Keratinocyte (primary cell): ENCODE results near the gene MDM2. TPM values are rescaled to one million over a fixed set of nuclear protein-coding genes. Genes with fewer than 3 reads are reported as not detected.
"Not testable (repeated sequence)": the region's sequence is repeated elsewhere in the genome, so short reads cannot be mapped to it uniquely, and the experiment has no call there.

Source experiments
- DNase-seq: peaks from one replicate; pipeline ENCODE4 v3.0.0-alpha.2; 2011; ENCODE audit warnings: low read depth, missing footprints, low spot score
- FAIRE-seq: peaks from 2 replicates; lab custom pipeline; 2011; peaks lifted over from hg19 to GRCh38; lab: Jason Lieb, UNC
- H2AFZ ChIP-seq: 2 replicates; pipeline ENCODE4 v1.6.0; 2012; ENCODE audit warnings: low read length, control low read depth, inconsistent platforms; ENCODE audit not compliant: control insufficient read depth
- H3K27ac ChIP-seq: 2 replicates; pipeline ENCODE4 v1.5.1; 2011; ENCODE audit warnings: low read length; ENCODE audit not compliant: control insufficient read depth, insufficient read depth
- H3K27me3 ChIP-seq: 3 replicates; pipeline ENCODE4 v1.6.0; 2011; ENCODE audit warnings: low read length; ENCODE audit not compliant: control insufficient read depth, insufficient read depth; ENCODE audit errors: extremely low read depth
- H3K36me3 ChIP-seq, 2 experiments: 2 replicates in 1 of 2; 3 replicates in 1 of 2; pipeline ENCODE4 v1.5.1; 2011; ENCODE audit warnings: low read length in 2 of 2, mild to moderate bottlenecking in 1 of 2; ENCODE audit not compliant: control insufficient read depth in 2 of 2, insufficient read depth in 2 of 2; ENCODE audit errors: extremely low read depth in 1 of 2
- H3K4me1 ChIP-seq: 3 replicates; pipeline ENCODE4 v1.5.1; 2011; ENCODE audit warnings: low read length; ENCODE audit not compliant: control insufficient read depth, insufficient read depth; ENCODE audit errors: extremely low read depth
- H3K4me2 ChIP-seq: 3 replicates; pipeline ENCODE4 v1.6.0; 2011; ENCODE audit warnings: low read depth, low read length; ENCODE audit not compliant: control insufficient read depth, insufficient read depth; ENCODE audit errors: extremely low read depth
- H3K4me3 ChIP-seq, 3 experiments: fragments of 200-600 bp in 1 of 3; sonication (generic) in 1 of 3; 2 replicates in 2 of 3; 3 replicates in 1 of 3; pipeline ENCODE4 v1.5.1; 2011 to 2016; ENCODE audit warnings: low read length in 3 of 3, mild to moderate bottlenecking in 3 of 3, control low read depth in 2 of 3, inconsistent platforms in 1 of 3, low read depth in 1 of 3, mixed read lengths in 1 of 3, mixed run types in 1 of 3, moderate library complexity in 1 of 3; ENCODE audit not compliant: control insufficient read depth in 2 of 3, insufficient read depth in 2 of 3; ENCODE audit errors: extremely low read depth in 1 of 3
- H3K79me2 ChIP-seq: 2 replicates; pipeline ENCODE4 v1.6.0; 2012; ENCODE audit warnings: low read length; ENCODE audit not compliant: control insufficient read depth, insufficient read depth
- H3K9ac ChIP-seq: 3 replicates; pipeline ENCODE4 v1.6.0; 2011; ENCODE audit warnings: low read length; ENCODE audit not compliant: control insufficient read depth, insufficient read depth; ENCODE audit errors: extremely low read depth
- H3K9me1 ChIP-seq: 3 replicates; pipeline ENCODE4 v1.6.0; 2011; ENCODE audit warnings: low read length; ENCODE audit not compliant: control insufficient read depth, insufficient read depth; ENCODE audit errors: extremely low read depth
- H3K9me3 ChIP-seq: 2 replicates; pipeline ENCODE4 v1.5.1; 2012; ENCODE audit warnings: low read depth, low read length; ENCODE audit not compliant: control insufficient read depth
- H4K20me1 ChIP-seq: 3 replicates; pipeline ENCODE4 v1.6.0; 2011; ENCODE audit warnings: low read length; ENCODE audit not compliant: control insufficient read depth, insufficient read depth; ENCODE audit errors: extremely low read depth
- CTCF ChIP-seq, 3 experiments: IDR thresholded peaks in 1 of 3; conservative IDR thresholded peaks in 1 of 3; optimal IDR thresholded peaks in 1 of 3; 2 replicates in 2 of 3; 3 replicates in 1 of 3; pipeline versions ENCODE3 to v1.5.1; 2011; ENCODE audit warnings: low read length in 3 of 3, mild to moderate bottlenecking in 3 of 3, moderate library complexity in 2 of 3, control low read depth in 1 of 3, inconsistent platforms in 1 of 3; ENCODE audit not compliant: insufficient read depth in 2 of 3; ENCODE audit errors: extremely low read depth in 1 of 3
- EZH2 ChIP-seq: IDR thresholded peaks from one replicate; pipeline ENCODE4 v1.6.1; 2012; ENCODE audit warnings: inconsistent platforms, mild to moderate bottlenecking, low read length, moderate library complexity
- dilution Hi-C: fragments of 300-500 bp; cut with MboI; formaldehyde crosslinking; loops from one replicate; pipeline ENCODE4 v1.7.0; 2020; ENCODE audit warnings: low sequenced_read_pairs; ENCODE audit not compliant: extremely low pct_ligation_motif_present
- polyA plus RNA-seq, 5 experiments: library from polyadenylated mRNA; depleted of rRNA in 3 of 5; stranded (reverse) in 3 of 5; stranded (forward) in 1 of 5; unstranded in 1 of 5; fragments of >200 nt; gene quantifications; 1 replicate in 1 of 5; 2 replicates in 3 of 5; 3 replicates in 1 of 5; pipeline versions ENCODE4 v1.2.1 to v1.2.3, GENCODE V29; 2011 to 2012; ENCODE audit warnings: missing spikeins in 2 of 5, low read depth in 1 of 5, low replicate concordance in 1 of 5

The MDM2 gene
- polyA plus RNA-seq, 1 donor (not counting 4 experiments of a cell fraction or from before 2014, with no cell fraction given): 55.0 TPM

- Histone ChIP-seq H3K27me3 (no peaks in the 10 kb centered on the region), H3K9me1 (no peaks in the 10 kb centered on the region), H2AFZ (no peak overlapping the region), H4K20me1 (no peaks in the 10 kb centered on the region), H3K4me3 (no peak overlapping the region), H3K27ac (no peak overlapping the region), H3K9ac (no peak overlapping the region), H3K4me2 (no peak overlapping the region), H3K9me3 (no peaks in the 10 kb centered on the region), H3K79me2 (peaks cover 61% of the 10 kb centered on the region), H3K36me3 (peaks cover 14 to 15% of the 10 kb centered on the region in 2 experiments), H3K4me1 (no peaks in the 10 kb centered on the region)
- FAIRE-seq: no peak
- DNase-seq: no peak
- no peak for TF ChIP-seq CTCF (optimal IDR thresholded peaks at IDR 0.05 in 1 of 3, IDR thresholded peaks at IDR 0.05 in 1 of 3, conservative IDR thresholded peaks at IDR 0.05 in 1 of 3; ENCODE audit: extremely low read depth in 1 of 3, insufficient read depth in 2 of 3, low read length in 3 of 3)
- TF ChIP-seq EZH2: no peak
- dilution Hi-C loops: no loop called here
Measured at GRCh38 chr12:68815928-68816800, 8.2 kb downstream of the MDM2 start.

DNA sequence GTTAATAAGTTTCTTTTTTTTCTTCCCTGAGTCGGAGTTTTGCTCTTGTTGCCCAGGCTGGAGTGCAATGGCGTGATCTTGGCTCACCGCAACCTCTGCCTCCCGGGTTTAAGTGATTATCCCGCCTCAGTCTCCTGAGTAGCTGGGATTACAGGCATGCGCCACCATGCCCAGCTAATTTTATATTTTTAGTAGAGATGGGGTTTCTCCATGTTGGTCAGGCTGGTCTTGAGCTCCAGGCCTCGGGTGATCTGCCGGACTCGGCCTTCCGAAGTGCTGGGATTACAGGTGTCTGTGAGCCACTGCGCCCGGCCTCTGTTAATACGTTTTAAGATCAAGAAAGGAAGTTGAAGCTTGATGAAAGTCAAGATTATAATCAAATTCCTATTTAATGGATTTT, 11.5 kb downstream of the MDM2 start:
- DNase-seq, H3K9ac ChIP-seq, H3K4me1 ChIP-seq, H3K4me2 ChIP-seq, H4K20me1 ChIP-seq, H2AFZ ChIP-seq, H3K9me1 ChIP-seq, H3K9me3 ChIP-seq, FAIRE-seq, dilution Hi-C loops, H3K27ac ChIP-seq, H3K27me3 ChIP-seq, H3K4me3 ChIP-seq: not testable (repeated sequence)
- Histone ChIP-seq H3K79me2 (peaks cover 38% of the 10 kb centered on the region), H3K36me3 (peaks cover 18 to 33% of the 10 kb centered on the region in 2 experiments)
